H1 (cell line): Measurements from ENCODE around the gene DDX18. TPM values are rescaled to one million over a fixed set of nuclear protein-coding genes. Genes with fewer than 3 reads are reported as not detected.
A peak's percentile ranks its signal among the peaks of the same experiment; 100 is the strongest.

Experiments used
- CTCF ChIA-PET: fragments of 300-600 bp; sonication (Branson Sonifier 250); formaldehyde crosslinking; loops from one replicate; lab custom pipeline; 2021; ENCODE audit not compliant: partially characterized antibody; lab: Charles Lee
- POLR2A ChIA-PET: fragments of 300-600 bp; sonication (Branson Sonifier 250); formaldehyde crosslinking; loops from one replicate; lab custom pipeline; 2021; ENCODE audit warnings: inconsistent platforms; ENCODE audit not compliant: partially characterized antibody; lab: Charles Lee
- DNase-seq, 2 experiments: peaks; one replicate each; pipeline versions ENCODE4 v3.0.0 to v3.0.0-alpha.2; 2010 to 2022; ENCODE audit warnings: low spot score in 2 of 2, low read depth in 1 of 2, mixed read lengths in 1 of 2
- FAIRE-seq: peaks from 2 replicates; lab custom pipeline; 2011; peaks lifted over from hg19 to GRCh38; lab: Jason Lieb, UNC
- H2AFZ ChIP-seq: 2 replicates; pipeline ENCODE4 v1.8.1; 2012; ENCODE audit warnings: low read length, inconsistent platforms
- H2AK5ac ChIP-seq: 2 replicates; pipeline ENCODE4 v1.6.1; 2013; ENCODE audit warnings: low read depth, low read length
- H2BK120ac ChIP-seq: replicated peaks from 2 replicates; pipeline ENCODE3; 2013; ENCODE audit warnings: low read depth, low read length, inconsistent platforms
- H2BK12ac ChIP-seq: 2 replicates; pipeline ENCODE4 v1.6.1; 2013; ENCODE audit warnings: low read depth, low read length
- H2BK15ac ChIP-seq: 2 replicates; pipeline ENCODE4 v1.6.1; 2013; ENCODE audit warnings: low read length
- H2BK20ac ChIP-seq: 2 replicates; pipeline ENCODE4 v1.6.1; 2013; ENCODE audit warnings: low read length
- H2BK5ac ChIP-seq: 2 replicates; pipeline ENCODE4 v1.6.1; 2013; ENCODE audit warnings: low read depth, low read length
- H3K14ac ChIP-seq: 2 replicates; pipeline ENCODE4 v1.6.1; 2013; ENCODE audit warnings: inconsistent platforms; ENCODE audit not compliant: insufficient read length
- H3K18ac ChIP-seq: 2 replicates; pipeline ENCODE4 v1.6.1; 2013; ENCODE audit warnings: low read length; ENCODE audit errors: extremely low read depth
- H3K23ac ChIP-seq: 2 replicates; pipeline ENCODE4 v1.6.1; 2013; ENCODE audit warnings: inconsistent platforms; ENCODE audit not compliant: insufficient read length
- H3K23me2 ChIP-seq: 2 replicates; pipeline ENCODE4 v1.6.1; 2013; ENCODE audit warnings: low read depth, low read length
- H3K27ac ChIP-seq: 2 replicates; pipeline ENCODE4 v1.6.1; 2011; ENCODE audit warnings: low read depth, low read length, inconsistent platforms
- H3K27me3 ChIP-seq, 4 experiments: replicated peaks in 1 of 4; 1 replicate in 1 of 4; 2 replicates in 3 of 4; pipeline versions ENCODE4 v1.6.1 to v1.8.1; 2011 to 2013; ENCODE audit warnings: low read length in 3 of 4, mild to moderate bottlenecking in 3 of 4, inconsistent platforms in 2 of 4, mixed read lengths in 2 of 4, moderate library complexity in 1 of 4; ENCODE audit not compliant: control insufficient read depth in 3 of 4, insufficient read depth in 3 of 4; ENCODE audit errors: extremely low read depth in 1 of 4
- H3K36me3 ChIP-seq, 4 experiments: 2 replicates each; pipeline versions ENCODE4 v1.6.1 to v1.8.1; 2011 to 2013; ENCODE audit warnings: mild to moderate bottlenecking in 4 of 4, low read length in 3 of 4, moderate library complexity in 2 of 4, control low read depth in 1 of 4, inconsistent platforms in 1 of 4; ENCODE audit not compliant: insufficient read depth in 4 of 4, control insufficient read depth in 2 of 4
- H3K4ac ChIP-seq: replicated peaks from 2 replicates; pipeline ENCODE3; 2013; ENCODE audit warnings: low read length, low read depth, mixed read lengths, inconsistent platforms; ENCODE audit not compliant: insufficient read length
- H3K4me1 ChIP-seq, 4 experiments: replicated peaks in 1 of 4; 1 replicate in 1 of 4; 2 replicates in 3 of 4; pipeline versions ENCODE4 v1.6.1 to v1.8.1; 2011 to 2013; ENCODE audit warnings: low read length in 3 of 4, inconsistent platforms in 2 of 4, mixed read lengths in 1 of 4; ENCODE audit not compliant: insufficient read depth in 4 of 4, control insufficient read depth in 3 of 4
- H3K4me2 ChIP-seq, 2 experiments: 2 replicates each; pipeline versions ENCODE4 v1.6.1 to v1.8.1; 2011 to 2013; ENCODE audit warnings: low read depth in 2 of 2, low read length in 2 of 2, control low read depth in 1 of 2, inconsistent platforms in 1 of 2, mild to moderate bottlenecking in 1 of 2; ENCODE audit not compliant: insufficient read depth in 1 of 2
- H3K4me3 ChIP-seq, 4 experiments: fragments of 200-600, 300-600 bp in 1 of 4; sonication (generic), shearing (Covaris generic), sonication (Bioruptor Twin) in 1 of 4; 2 replicates each; pipeline versions ENCODE4 v1.5.1 to v1.8.1; 2011 to 2016; ENCODE audit warnings: low read length in 4 of 4, low read depth in 3 of 4, control low read depth in 2 of 4, inconsistent platforms in 2 of 4, mild to moderate bottlenecking in 2 of 4, mixed read lengths in 1 of 4, moderate library complexity in 1 of 4; ENCODE audit not compliant: insufficient read depth in 2 of 4; ENCODE audit errors: extremely low read depth in 1 of 4
- H3K56ac ChIP-seq: replicated peaks from 2 replicates; pipeline ENCODE3; 2013; ENCODE audit warnings: low read depth, mild to moderate bottlenecking, mixed read lengths, low read length, inconsistent platforms; ENCODE audit not compliant: insufficient read length
- H3K79me1 ChIP-seq: 2 replicates; pipeline ENCODE4 v1.6.1; 2013; ENCODE audit warnings: low read depth, low read length, control low read depth
- H3K79me2 ChIP-seq, 2 experiments: 2 replicates each; pipeline versions ENCODE4 v1.6.1 to v1.8.1; 2012 to 2013; ENCODE audit warnings: low read length in 2 of 2, mild to moderate bottlenecking in 2 of 2, inconsistent platforms in 1 of 2; ENCODE audit not compliant: insufficient read depth in 2 of 2, control insufficient read depth in 1 of 2
- H3K9ac ChIP-seq, 4 experiments: replicated peaks in 1 of 4; 1 replicate in 1 of 4; 2 replicates in 3 of 4; pipeline versions ENCODE4 v1.6.1 to v1.8.1; 2011 to 2013; ENCODE audit warnings: low read depth in 3 of 4, low read length in 3 of 4, control low read depth in 2 of 4, mild to moderate bottlenecking in 2 of 4, moderate library complexity in 2 of 4, inconsistent platforms in 1 of 4; ENCODE audit errors: extremely low read depth in 1 of 4
- H3K9me3 ChIP-seq, 2 experiments: 2 replicates each; pipeline versions ENCODE4 v1.6.1 to v1.8.1; 2012 to 2013; ENCODE audit warnings: mild to moderate bottlenecking in 2 of 2, moderate library complexity in 2 of 2, control low read depth in 1 of 2, inconsistent platforms in 1 of 2, low read depth in 1 of 2, low read length in 1 of 2, mixed read lengths in 1 of 2; ENCODE audit not compliant: insufficient read depth in 2 of 2
- H4K20me1 ChIP-seq, 2 experiments: replicated peaks in 1 of 2; 2 replicates each; pipeline versions ENCODE3 to v1.8.1; 2011 to 2013; ENCODE audit warnings: inconsistent platforms in 2 of 2, low read length in 2 of 2, mild to moderate bottlenecking in 1 of 2; ENCODE audit not compliant: insufficient read depth in 2 of 2, control insufficient read depth in 1 of 2
- H4K5ac ChIP-seq: 2 replicates; pipeline ENCODE4 v1.6.1; 2013; ENCODE audit warnings: low read length, low read depth, mixed read lengths, inconsistent platforms; ENCODE audit not compliant: insufficient read length
- H4K8ac ChIP-seq: 2 replicates; pipeline ENCODE4 v1.8.0; 2013; ENCODE audit warnings: mild to moderate bottlenecking, moderate library complexity, low read length, inconsistent platforms; ENCODE audit not compliant: insufficient read depth; ENCODE audit errors: extremely low read depth
- H4K91ac ChIP-seq: replicated peaks from 2 replicates; pipeline ENCODE3; 2013; ENCODE audit warnings: low read length, mixed read lengths, inconsistent platforms; ENCODE audit not compliant: insufficient read length
- ASH2L ChIP-seq: fragments of 200-600, 300-600 bp; sonication (generic); IDR thresholded peaks from one replicate; pipeline ENCODE4 v1.7.1; 2017; ENCODE audit warnings: low read length
- CEBPB ChIP-seq: IDR thresholded peaks from 2 replicates; pipeline ENCODE4 v1.6.1; 2012; ENCODE audit warnings: low read depth, low read length
- NRF1 ChIP-seq: IDR thresholded peaks from 2 replicates; pipeline ENCODE4 v1.6.1; 2011; ENCODE audit warnings: mild to moderate bottlenecking, low read depth, low read length, improper control_type of control experiment
- SIRT6 ChIP-seq: IDR thresholded peaks from one replicate; pipeline ENCODE4 v1.7.1; 2012; ENCODE audit warnings: low read length, inconsistent platforms
- WGBS, 2 experiments: shearing (Covaris generic) in 1 of 2; methylation state at CpG; one replicate each; pipeline versions ENCODE4 v1.1.6 to v1.1.7; 2013 to 2015; ENCODE audit warnings: low lambda C conversion rate in 2 of 2, mixed read lengths in 2 of 2, inconsistent platforms in 1 of 2, low coverage in 1 of 2, missing lambda C conversion rate in 1 of 2; ENCODE audit not compliant: insufficient replicate concordance in 2 of 2, insufficient coverage in 1 of 2, insufficient read length in 1 of 2; ENCODE audit errors: extremely low coverage in 1 of 2, missing lambda C conversion rate in 1 of 2; 5-methylcytosine and 5-hydroxymethylcytosine counted together
- polyA plus RNA-seq, 7 experiments: library from polyadenylated mRNA; depleted of rRNA in 3 of 7; stranded (reverse) in 5 of 7; unstranded in 2 of 7; fragments of >200 nt in 5 of 7; fragments of 200-250 nt in 2 of 7; gene quantifications; 1 replicate in 5 of 7; 2 replicates in 1 of 7; 4 replicates in 1 of 7; pipeline versions ENCODE4 v1.2.1 to v1.2.3, GENCODE V29; 2011 to 2013; ENCODE audit warnings: missing spikeins in 2 of 7, mixed read lengths in 2 of 7
- total RNA-seq: library from RNA; stranded (reverse); fragmentation: NEBNext Ultra II Directional; extraction: Animal tissue kit (Norgen Biotek cat#: 25700); gene quantifications from 2 replicates; pipeline ENCODE4 v1.2.1, GENCODE V29; 2021
- TF ChIP-seq, protein P1 (sequence below): IDR thresholded peaks from 2 replicates; pipeline ENCODE4 v1.6.1; 2012; ENCODE audit warnings: inconsistent platforms
- TF ChIP-seq, protein P2 (sequence below): IDR thresholded peaks from 2 replicates; pipeline ENCODE4 v1.6.1; 2012; ENCODE audit warnings: inconsistent platforms

Gene DDX18
- total and polyA plus RNA-seq, 2 of the 8 experiments (the other 6 are each of a cell fraction or from before 2014, with no cell fraction given), result 31.3 to 119 TPM

DNA sequence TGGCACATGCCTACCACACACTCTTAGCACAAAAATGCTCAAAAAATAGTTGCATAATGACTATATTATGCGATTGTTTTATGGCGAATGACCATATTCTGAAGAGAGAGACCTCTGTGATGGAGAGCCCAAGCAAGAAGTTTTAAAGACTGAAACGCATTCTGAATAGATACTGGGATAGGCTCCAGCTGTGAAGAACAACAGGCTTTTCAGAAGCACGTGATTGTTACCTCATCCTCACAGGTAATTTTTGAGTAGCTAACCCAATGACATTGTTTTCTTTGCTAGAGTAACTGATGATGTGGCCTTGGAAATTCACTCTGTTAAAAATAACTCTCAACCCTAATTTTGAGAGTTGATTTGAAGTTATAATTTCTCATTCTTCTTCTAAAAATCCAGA lies 2.0 kb upstream of the DDX18 start:
- H3K79me2 ChIP-seq, result peaks cover 11 to 28% of the 10 kb centered on the region in 2 experiments
- no peak overlapping the region; the same call in 1 of the 2 replicates for H3K27ac ChIP-seq
- 47% methylated on average over 4 of the region's 4 CpGs; no CpG with 5 or more reads in 1 of the 2 experiments for WGBS, 2 experiments
- TF ChIP-seq, protein P1, sequence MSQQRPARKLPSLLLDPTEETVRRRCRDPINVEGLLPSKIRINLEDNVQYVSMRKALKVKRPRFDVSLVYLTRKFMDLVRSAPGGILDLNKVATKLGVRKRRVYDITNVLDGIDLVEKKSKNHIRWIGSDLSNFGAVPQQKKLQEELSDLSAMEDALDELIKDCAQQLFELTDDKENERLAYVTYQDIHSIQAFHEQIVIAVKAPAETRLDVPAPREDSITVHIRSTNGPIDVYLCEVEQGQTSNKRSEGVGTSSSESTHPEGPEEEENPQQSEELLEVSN, result peak; percentile 47; the same call in 1 of the 2 replicates
- TF ChIP-seq CEBPB, result 0 out of 2 replicates have a peak, but pooled peaks have one; percentile 0
- TF ChIP-seq, protein P2, sequence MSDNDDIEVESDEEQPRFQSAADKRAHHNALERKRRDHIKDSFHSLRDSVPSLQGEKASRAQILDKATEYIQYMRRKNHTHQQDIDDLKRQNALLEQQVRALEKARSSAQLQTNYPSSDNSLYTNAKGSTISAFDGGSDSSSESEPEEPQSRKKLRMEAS, result peak; percentile 65
- no peak for TF ChIP-seq NRF1
- peak; percentile 22 for TF ChIP-seq ASH2L
- no peak for TF ChIP-seq SIRT6
- TF ChIP-seq, all 59 proteins: peak for 4
- no peak overlapping the region for H4K91ac ChIP-seq
- CTCF ChIA-PET, result interaction anchor here (0.6 to 4.9 kb wide), 6 partner anchors 10 to 190 kb away, joined by 3 to 29 read pairs (median 3); no protein-coding TSS in a partner anchor
- no peak overlapping the region for H4K8ac ChIP-seq
- no peak for DNase-seq
- FAIRE-seq, result no peak
- H2BK120ac ChIP-seq, result no peak overlapping the region
- H3K56ac ChIP-seq, result no peak overlapping the region
- no peak overlapping the region; a peak in 1 of 8 replicates for H3K4me3 ChIP-seq
- H2BK5ac ChIP-seq, result no peak overlapping the region
- H2AK5ac ChIP-seq, result no peak overlapping the region
- no peak overlapping the region for H3K14ac ChIP-seq
- H3K23me2 ChIP-seq, result no peaks in the 10 kb centered on the region; the same call in none of the 2 replicates
- H4K20me1 ChIP-seq, result peaks cover 0 to 2% of the 10 kb centered on the region in 2 experiments
- H3K79me1 ChIP-seq, result no peaks in the 10 kb centered on the region
- H4K5ac ChIP-seq, result peak overlapping the region; percentile 37
- POLR2A ChIA-PET, result interaction anchor here (1.8 kb wide), 1 partner anchor 9 kb away, joined by 6 read pairs; no protein-coding TSS in a partner anchor
- no peak overlapping the region for H3K9ac ChIP-seq
- peak overlapping the region; percentile 43 for H2AFZ ChIP-seq
- peak overlapping the region; percentile 11 to 14; a peak in 1 of 4 replicates for H3K4me2 ChIP-seq
- peaks cover 0 to 5% (median under 1%) of the 10 kb centered on the region in 4 experiments; a peak in 3 of 8 replicates for H3K36me3 ChIP-seq
- H2BK20ac ChIP-seq, result no peak overlapping the region
- no peak overlapping the region for H3K18ac ChIP-seq
- H2BK12ac ChIP-seq, result no peak overlapping the region
- no peaks in the 10 kb centered on the region for H3K9me3 ChIP-seq
- H3K4me1 ChIP-seq, result peaks cover 0 to 8% (median 5%) of the 10 kb centered on the region in 4 experiments; a peak in 3 of 7 replicates
- no peak overlapping the region for H3K23ac ChIP-seq
- H2BK15ac ChIP-seq, result no peak overlapping the region
- H3K4ac ChIP-seq, result no peak overlapping the region
- no peaks in the 10 kb centered on the region for H3K27me3 ChIP-seq
